ENCODE results near the gene SERPINI1.
A peak's percentile ranks its signal among the peaks of the same experiment; 100 is the strongest.
"Not testable (repeated sequence)": the region's sequence is repeated elsewhere in the genome, so short reads cannot be mapped to it uniquely, and the experiment has no call there.

SERPINI1 gene

DNA sequence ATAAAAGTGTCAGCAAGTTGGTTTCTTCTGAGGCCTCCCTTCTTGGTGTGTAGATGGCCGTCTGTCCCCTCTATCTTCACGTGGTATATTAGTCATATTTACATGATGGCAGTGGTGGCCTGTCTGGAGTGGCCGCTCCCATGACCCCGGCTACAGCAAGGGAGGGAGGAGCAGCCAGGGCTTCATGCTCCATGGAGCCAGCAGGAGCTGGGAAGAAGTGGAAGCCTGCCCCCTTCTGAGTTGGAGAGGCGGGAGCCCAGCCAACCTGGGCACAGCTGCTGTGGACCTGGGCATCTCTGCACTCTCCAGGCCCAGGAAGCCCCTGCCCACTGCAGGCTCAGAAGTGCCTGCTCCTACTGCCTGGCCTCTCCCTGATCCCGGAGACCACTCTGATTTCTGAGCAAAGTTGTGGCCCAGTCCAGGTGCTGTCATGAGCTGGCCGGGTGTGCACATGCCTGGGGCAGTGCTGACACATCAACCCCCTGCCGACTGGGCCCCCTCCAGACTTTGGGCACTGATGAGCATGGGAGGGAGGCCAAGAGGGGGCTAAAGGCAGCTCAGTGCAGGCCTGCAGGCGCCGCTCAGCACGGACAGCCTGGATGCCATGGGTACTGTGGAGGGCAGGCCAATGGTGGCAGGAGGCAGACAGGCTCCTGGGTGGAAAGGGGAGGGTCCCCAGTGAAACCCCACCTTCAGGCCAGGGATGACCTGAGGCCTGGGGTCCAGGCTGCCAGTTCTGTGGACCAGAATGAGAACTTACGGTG is 84.8 kb downstream of the SERPINI1 start:
- no peaks in the 10 kb centered on the region for H3K27me3 ChIP-seq (ENCODE audit: control insufficient read depth in 2 of 2, insufficient read depth in 2 of 2, low read length in 2 of 2)
- no peaks in the 10 kb centered on the region for H3K4me1 ChIP-seq (ENCODE audit: control insufficient read depth in 2 of 2, insufficient read depth in 2 of 2, low read length in 2 of 2)
- H3K36me3 ChIP-seq (ENCODE audit: control insufficient read depth in 2 of 2, insufficient read depth in 2 of 2, low read length in 2 of 2): no peaks in the 10 kb centered on the region
- no peak overlapping the region for H3K27ac ChIP-seq (ENCODE audit: low read depth in 2 of 2, low read length in 2 of 2)
- H3K9me3 ChIP-seq (ENCODE audit: control insufficient read depth in 2 of 2, low read length in 2 of 2): no peaks in the 10 kb centered on the region
- no peak overlapping the region for H3K4me3 ChIP-seq (ENCODE audit: low read length in 2 of 2)
- H3K9ac ChIP-seq (ENCODE audit: low read depth in 1 of 2, low read length in 2 of 2): no peak overlapping the region

DNA sequence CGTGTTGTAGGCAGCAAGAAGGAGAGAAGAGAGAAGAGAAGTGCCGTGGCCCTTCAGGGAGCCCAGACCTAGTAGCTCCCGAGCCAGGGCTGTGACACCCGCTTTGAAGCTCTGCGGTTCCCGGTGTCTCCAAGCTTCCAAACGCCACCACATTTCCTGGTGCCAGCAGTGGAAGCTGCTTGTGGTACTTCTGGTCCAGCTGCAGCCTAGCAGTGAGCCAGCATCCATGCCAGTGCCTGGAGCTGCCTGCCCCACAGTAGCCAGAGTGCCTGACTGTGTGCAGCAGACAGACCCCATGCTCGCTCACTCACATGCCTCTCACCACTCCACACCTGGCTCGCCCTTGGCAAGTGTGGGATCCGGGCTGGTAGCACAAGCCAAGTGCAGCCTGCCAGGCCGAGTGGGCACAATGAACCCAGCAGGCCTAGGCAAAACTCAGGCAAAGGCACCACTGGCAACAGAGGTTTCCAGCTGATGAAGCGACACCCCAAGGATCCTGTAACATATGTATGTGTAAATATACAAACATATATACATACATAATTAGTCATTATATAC is 85.8 kb downstream of the SERPINI1 start:
- Histone ChIP-seq H3K27ac (ENCODE audit: low read depth in 2 of 2, low read length in 2 of 2) (no peak overlapping the region), H3K4me1 (ENCODE audit: control insufficient read depth in 2 of 2, insufficient read depth in 2 of 2, low read length in 2 of 2) (no peaks in the 10 kb centered on the region), H3K9ac (ENCODE audit: low read depth in 1 of 2, low read length in 2 of 2) (no peak overlapping the region), H3K27me3 (ENCODE audit: control insufficient read depth in 2 of 2, insufficient read depth in 2 of 2, low read length in 2 of 2) (no peaks in the 10 kb centered on the region), H3K4me3 (ENCODE audit: low read length in 2 of 2) (no peak overlapping the region), H3K9me3 (ENCODE audit: control insufficient read depth in 2 of 2, low read length in 2 of 2) (no peaks in the 10 kb centered on the region), H3K36me3 (ENCODE audit: control insufficient read depth in 2 of 2, insufficient read depth in 2 of 2, low read length in 2 of 2) (no peaks in the 10 kb centered on the region)

DNA sequence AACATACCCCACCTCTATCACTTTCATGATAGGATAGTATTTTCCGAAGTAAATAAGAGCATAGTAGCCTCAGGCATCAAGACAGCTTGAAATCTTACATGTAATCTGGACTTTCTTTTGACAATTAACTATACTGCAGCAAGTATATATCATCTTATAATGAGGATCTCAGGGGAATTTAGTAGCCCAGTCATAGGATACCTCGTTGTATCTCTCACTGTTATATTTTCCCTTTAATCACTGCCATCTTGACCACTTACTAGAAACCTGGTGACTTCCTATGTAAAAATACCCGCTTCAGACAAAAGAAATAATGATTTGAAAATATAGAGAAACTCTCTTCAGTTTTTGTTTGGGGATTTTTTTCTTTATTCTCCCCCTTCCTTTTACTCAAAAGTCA is 88.2 kb downstream of the SERPINI1 start:
- Histone ChIP-seq H3K4me1 (ENCODE audit: control insufficient read depth in 2 of 2, insufficient read depth in 2 of 2, low read length in 2 of 2) (no peaks in the 10 kb centered on the region), H3K4me3 (ENCODE audit: low read length in 2 of 2) (no peak overlapping the region)

DNA sequence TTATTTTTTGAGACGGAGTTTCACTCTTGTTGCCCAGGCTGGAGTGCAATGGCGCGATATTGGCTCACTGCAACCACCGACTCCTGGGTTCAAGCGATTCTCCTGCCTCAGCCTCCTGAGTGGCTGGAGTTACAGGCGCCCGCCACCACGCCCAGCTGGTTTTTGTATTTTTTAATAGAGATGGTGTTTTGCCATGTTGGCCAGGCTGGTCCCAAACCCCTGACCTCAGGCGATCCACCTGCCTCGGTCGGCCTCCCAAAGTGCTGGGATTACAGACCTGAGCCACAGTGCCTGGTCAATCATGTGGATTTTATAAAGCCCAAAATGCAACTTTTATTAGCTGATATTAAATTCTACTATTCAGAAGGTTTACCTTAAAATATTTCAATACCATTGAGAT is 92.1 kb downstream of the SERPINI1 start:
- not testable (repeated sequence) for H3K4me1 ChIP-seq (ENCODE audit: control insufficient read depth in 2 of 2, insufficient read depth in 2 of 2, low read length in 2 of 2); H3K27ac ChIP-seq (ENCODE audit: low read depth in 2 of 2, low read length in 2 of 2)

More for the DNA sequence above, 88.2 kb downstream of the SERPINI1 start:
- no peaks in the 10 kb centered on the region for H3K36me3 ChIP-seq (ENCODE audit: control insufficient read depth in 2 of 2, insufficient read depth in 2 of 2, low read length in 2 of 2)
- H3K27me3 ChIP-seq (ENCODE audit: control insufficient read depth in 2 of 2, insufficient read depth in 2 of 2, low read length in 2 of 2): no peaks in the 10 kb centered on the region
- H3K9me3 ChIP-seq (ENCODE audit: control insufficient read depth in 2 of 2, low read length in 2 of 2): no peaks in the 10 kb centered on the region
- no peak overlapping the region for H3K27ac ChIP-seq (ENCODE audit: low read depth in 2 of 2, low read length in 2 of 2)
- no peak overlapping the region for H3K9ac ChIP-seq (ENCODE audit: low read depth in 1 of 2, low read length in 2 of 2)

DNA sequence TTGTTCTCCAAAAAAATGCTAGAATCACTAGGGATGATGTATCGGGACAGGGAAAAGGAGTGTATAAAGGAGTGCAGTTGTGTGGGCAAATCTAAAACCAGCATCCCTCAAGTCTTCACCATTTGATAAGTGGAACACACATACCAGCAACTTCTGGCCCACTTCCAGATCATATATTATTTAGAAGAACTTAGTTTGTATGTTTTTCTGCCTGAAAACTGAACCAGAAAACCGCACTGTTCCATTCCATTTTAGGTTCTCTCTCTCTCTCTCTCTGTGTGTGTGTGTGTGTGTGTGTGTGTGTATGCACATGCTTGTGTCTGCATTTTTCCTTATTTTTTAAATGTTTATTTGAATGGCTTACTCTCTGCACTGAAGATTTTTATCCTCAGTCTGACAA is 93.5 kb downstream of the SERPINI1 start:
- H3K4me3 ChIP-seq (ENCODE audit: low read length in 2 of 2): no peak overlapping the region
- no peaks in the 10 kb centered on the region for H3K36me3 ChIP-seq (ENCODE audit: control insufficient read depth in 2 of 2, insufficient read depth in 2 of 2, low read length in 2 of 2)
- H3K27ac ChIP-seq (ENCODE audit: low read depth in 2 of 2, low read length in 2 of 2): no peak overlapping the region
- no peaks in the 10 kb centered on the region for H3K27me3 ChIP-seq (ENCODE audit: control insufficient read depth in 2 of 2, insufficient read depth in 2 of 2, low read length in 2 of 2)
- no peak overlapping the region for H3K9ac ChIP-seq (ENCODE audit: low read depth in 1 of 2, low read length in 2 of 2)
- no peaks in the 10 kb centered on the region for H3K9me3 ChIP-seq (ENCODE audit: control insufficient read depth in 2 of 2, low read length in 2 of 2)
- no peaks in the 10 kb centered on the region for H3K4me1 ChIP-seq (ENCODE audit: control insufficient read depth in 2 of 2, insufficient read depth in 2 of 2, low read length in 2 of 2)

More for the DNA sequence above, 92.1 kb downstream of the SERPINI1 start:
- not testable (repeated sequence) for H3K27me3 ChIP-seq (ENCODE audit: control insufficient read depth in 2 of 2, insufficient read depth in 2 of 2, low read length in 2 of 2); H3K9ac ChIP-seq (ENCODE audit: low read depth in 1 of 2, low read length in 2 of 2); H3K36me3 ChIP-seq (ENCODE audit: control insufficient read depth in 2 of 2, insufficient read depth in 2 of 2, low read length in 2 of 2); H3K4me3 ChIP-seq (ENCODE audit: low read length in 2 of 2); H3K9me3 ChIP-seq (ENCODE audit: control insufficient read depth in 2 of 2, low read length in 2 of 2)

DNA sequence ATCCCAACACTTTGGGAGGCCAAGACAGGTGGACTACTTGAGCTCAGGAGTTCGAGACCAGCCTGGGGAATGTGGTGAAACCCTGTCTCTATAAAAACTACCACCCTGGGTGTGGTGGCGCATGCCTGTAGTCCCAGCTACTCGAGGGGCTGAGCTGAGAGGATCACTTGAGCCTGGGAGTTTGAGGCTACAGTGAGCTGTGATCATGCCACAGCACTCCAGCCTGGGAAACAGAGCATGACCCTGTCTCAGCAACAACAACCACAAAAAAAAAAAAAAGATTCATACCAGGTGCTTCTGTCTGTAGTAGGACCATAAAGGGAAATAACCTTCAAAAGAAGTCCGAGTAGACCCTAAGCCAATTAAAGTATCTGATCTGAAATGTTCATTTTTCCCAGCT is 94.5 kb downstream of the SERPINI1 start:
- Histone ChIP-seq H3K36me3 (ENCODE audit: control insufficient read depth in 2 of 2, insufficient read depth in 2 of 2, low read length in 2 of 2) (no peaks in the 10 kb centered on the region), H3K9me3 (ENCODE audit: control insufficient read depth in 2 of 2, low read length in 2 of 2) (no peaks in the 10 kb centered on the region), H3K4me1 (ENCODE audit: control insufficient read depth in 2 of 2, insufficient read depth in 2 of 2, low read length in 2 of 2) (no peaks in the 10 kb centered on the region), H3K27me3 (ENCODE audit: control insufficient read depth in 2 of 2, insufficient read depth in 2 of 2, low read length in 2 of 2) (no peaks in the 10 kb centered on the region), H3K27ac (ENCODE audit: low read depth in 2 of 2, low read length in 2 of 2) (no peak overlapping the region), H3K4me3 (ENCODE audit: low read length in 2 of 2) (no peak overlapping the region), H3K9ac (ENCODE audit: low read depth in 1 of 2, low read length in 2 of 2) (no peak overlapping the region)

DNA sequence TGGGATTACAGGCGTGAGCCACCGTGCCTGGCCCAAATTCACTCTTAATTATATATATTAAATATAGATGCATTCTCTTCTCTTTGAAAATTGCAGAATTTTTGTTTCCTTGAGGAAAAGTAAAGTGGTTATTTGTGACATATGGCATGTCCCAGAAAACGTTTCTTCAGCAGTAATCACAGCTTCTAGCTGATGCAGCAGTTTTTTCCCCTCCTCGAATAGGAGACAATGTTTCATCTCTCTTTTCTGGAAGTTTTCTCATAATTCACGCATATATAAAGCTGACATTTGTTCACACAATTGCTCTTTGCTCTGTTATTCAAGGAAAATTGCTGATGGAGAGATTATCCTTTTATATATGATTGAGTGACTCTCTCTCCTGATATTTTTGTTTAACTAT is 99.8 kb downstream of the SERPINI1 start:
- Histone ChIP-seq H3K9me3 (ENCODE audit: control insufficient read depth in 2 of 2, low read length in 2 of 2) (no peaks in the 10 kb centered on the region), H3K36me3 (ENCODE audit: control insufficient read depth in 2 of 2, insufficient read depth in 2 of 2, low read length in 2 of 2) (no peaks in the 10 kb centered on the region), H3K4me1 (ENCODE audit: control insufficient read depth in 2 of 2, insufficient read depth in 2 of 2, low read length in 2 of 2) (no peaks in the 10 kb centered on the region), H3K27ac (ENCODE audit: low read depth in 2 of 2, low read length in 2 of 2) (no peak overlapping the region), H3K27me3 (ENCODE audit: control insufficient read depth in 2 of 2, insufficient read depth in 2 of 2, low read length in 2 of 2) (no peaks in the 10 kb centered on the region), H3K9ac (ENCODE audit: low read depth in 1 of 2, low read length in 2 of 2) (no peak overlapping the region), H3K4me3 (ENCODE audit: low read length in 2 of 2) (no peak overlapping the region)

DNA sequence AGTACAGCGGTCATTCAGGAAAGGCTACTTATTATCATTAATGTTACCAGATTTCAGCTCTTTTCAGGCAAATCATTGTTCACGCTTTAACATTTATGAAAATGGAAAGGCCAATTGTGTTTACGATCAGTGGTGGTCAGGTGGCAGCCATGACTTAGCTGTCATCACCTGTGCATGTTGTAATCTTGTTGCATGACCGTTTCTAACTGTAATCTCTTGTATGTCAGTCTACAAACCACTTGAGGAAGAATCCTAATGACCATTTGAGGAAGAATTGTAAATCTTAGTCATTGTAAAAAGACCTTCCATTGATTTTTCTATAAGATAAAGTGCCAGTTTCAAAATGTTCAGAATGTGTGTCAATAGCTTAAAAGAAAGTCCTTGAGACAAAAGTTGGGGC is 100.4 kb downstream of the SERPINI1 start:
- no peak overlapping the region for H3K27ac ChIP-seq (ENCODE audit: low read depth in 2 of 2, low read length in 2 of 2)
- H3K36me3 ChIP-seq (ENCODE audit: control insufficient read depth in 2 of 2, insufficient read depth in 2 of 2, low read length in 2 of 2): no peaks in the 10 kb centered on the region
- H3K4me1 ChIP-seq (ENCODE audit: control insufficient read depth in 2 of 2, insufficient read depth in 2 of 2, low read length in 2 of 2): no peaks in the 10 kb centered on the region
- H3K9me3 ChIP-seq (ENCODE audit: control insufficient read depth in 2 of 2, low read length in 2 of 2): no peaks in the 10 kb centered on the region
- H3K27me3 ChIP-seq (ENCODE audit: control insufficient read depth in 2 of 2, insufficient read depth in 2 of 2, low read length in 2 of 2): no peaks in the 10 kb centered on the region
- H3K4me3 ChIP-seq (ENCODE audit: low read length in 2 of 2): no peak overlapping the region
- no peak overlapping the region for H3K9ac ChIP-seq (ENCODE audit: low read depth in 1 of 2, low read length in 2 of 2)

DNA sequence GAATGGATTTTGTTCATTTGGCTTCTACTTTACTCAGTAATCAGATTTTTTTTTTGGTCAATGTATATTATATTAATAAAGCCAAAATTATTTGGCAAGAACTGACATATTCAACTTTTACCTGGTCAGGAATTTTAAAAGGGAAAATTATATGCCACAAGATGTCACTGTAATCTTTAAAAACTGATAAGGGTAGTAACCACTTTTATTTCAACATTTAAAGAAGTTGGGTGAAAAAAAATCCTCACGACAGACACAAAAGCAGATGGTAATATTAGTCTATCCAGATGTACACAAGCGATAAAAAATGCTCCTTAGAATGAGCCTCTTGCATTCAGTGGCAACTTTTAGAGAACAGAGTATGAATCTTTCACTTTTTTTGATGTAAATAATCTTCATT is 101.9 kb downstream of the SERPINI1 start:
- no peaks in the 10 kb centered on the region for H3K4me1 ChIP-seq (ENCODE audit: control insufficient read depth in 2 of 2, insufficient read depth in 2 of 2, low read length in 2 of 2)
- no peak overlapping the region for H3K27ac ChIP-seq (ENCODE audit: low read depth in 2 of 2, low read length in 2 of 2)
- peak overlapping the region in 1 of 2 donors; percentile 14 for H3K9ac ChIP-seq (ENCODE audit: low read depth in 1 of 2, low read length in 2 of 2)
- no peaks in the 10 kb centered on the region for H3K9me3 ChIP-seq (ENCODE audit: control insufficient read depth in 2 of 2, low read length in 2 of 2)
- no peaks in the 10 kb centered on the region for H3K36me3 ChIP-seq (ENCODE audit: control insufficient read depth in 2 of 2, insufficient read depth in 2 of 2, low read length in 2 of 2)
- no peaks in the 10 kb centered on the region for H3K27me3 ChIP-seq (ENCODE audit: control insufficient read depth in 2 of 2, insufficient read depth in 2 of 2, low read length in 2 of 2)
- no peak overlapping the region for H3K4me3 ChIP-seq (ENCODE audit: low read length in 2 of 2)

DNA sequence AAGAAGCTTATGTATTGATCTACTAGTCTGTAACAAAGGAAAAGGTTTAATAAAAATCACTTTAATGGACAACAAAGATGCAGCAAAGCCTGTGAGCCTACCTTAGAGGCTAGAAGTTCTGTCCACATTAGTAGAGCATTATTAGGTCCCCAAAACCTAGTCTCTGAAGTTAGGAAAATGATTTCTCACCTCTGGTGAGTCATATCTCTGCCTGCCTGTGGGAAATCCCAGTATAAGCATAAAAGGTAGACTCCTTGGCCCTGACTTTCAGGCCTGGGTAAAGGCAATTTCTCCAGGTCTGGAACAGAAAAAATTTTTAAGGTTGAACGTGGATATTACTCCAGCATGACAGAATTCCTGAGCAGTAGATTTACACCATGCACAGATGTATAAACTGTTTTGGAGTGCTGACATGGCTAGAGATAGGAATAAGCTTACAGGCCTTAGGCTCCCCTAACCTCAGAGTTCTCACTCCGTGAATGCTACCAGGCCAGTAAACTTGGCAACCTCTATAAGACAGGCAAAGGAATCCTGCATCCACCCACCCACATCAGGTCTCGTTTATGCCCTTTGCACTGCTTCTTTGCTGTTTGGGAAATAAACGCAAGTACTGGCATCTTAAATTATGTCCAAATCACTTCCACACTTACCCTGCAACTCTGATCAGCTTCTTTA is 104.1 kb downstream of the SERPINI1 start:
- H3K27ac ChIP-seq (ENCODE audit: low read depth in 2 of 2, low read length in 2 of 2): no peak overlapping the region
- H3K4me1 ChIP-seq (ENCODE audit: control insufficient read depth in 2 of 2, insufficient read depth in 2 of 2, low read length in 2 of 2): no peaks in the 10 kb centered on the region
- no peaks in the 10 kb centered on the region for H3K36me3 ChIP-seq (ENCODE audit: control insufficient read depth in 2 of 2, insufficient read depth in 2 of 2, low read length in 2 of 2)

More for the DNA sequence above, 104.1 kb downstream of the SERPINI1 start:
- Histone ChIP-seq H3K9ac (ENCODE audit: low read depth in 1 of 2, low read length in 2 of 2) (no peak overlapping the region), H3K9me3 (ENCODE audit: control insufficient read depth in 2 of 2, low read length in 2 of 2) (no peaks in the 10 kb centered on the region), H3K4me3 (ENCODE audit: low read length in 2 of 2) (no peak overlapping the region), H3K27me3 (ENCODE audit: control insufficient read depth in 2 of 2, insufficient read depth in 2 of 2, low read length in 2 of 2) (no peaks in the 10 kb centered on the region)
